ENCODE results near the gene TRAF3.

Gene TRAF3

DNA sequence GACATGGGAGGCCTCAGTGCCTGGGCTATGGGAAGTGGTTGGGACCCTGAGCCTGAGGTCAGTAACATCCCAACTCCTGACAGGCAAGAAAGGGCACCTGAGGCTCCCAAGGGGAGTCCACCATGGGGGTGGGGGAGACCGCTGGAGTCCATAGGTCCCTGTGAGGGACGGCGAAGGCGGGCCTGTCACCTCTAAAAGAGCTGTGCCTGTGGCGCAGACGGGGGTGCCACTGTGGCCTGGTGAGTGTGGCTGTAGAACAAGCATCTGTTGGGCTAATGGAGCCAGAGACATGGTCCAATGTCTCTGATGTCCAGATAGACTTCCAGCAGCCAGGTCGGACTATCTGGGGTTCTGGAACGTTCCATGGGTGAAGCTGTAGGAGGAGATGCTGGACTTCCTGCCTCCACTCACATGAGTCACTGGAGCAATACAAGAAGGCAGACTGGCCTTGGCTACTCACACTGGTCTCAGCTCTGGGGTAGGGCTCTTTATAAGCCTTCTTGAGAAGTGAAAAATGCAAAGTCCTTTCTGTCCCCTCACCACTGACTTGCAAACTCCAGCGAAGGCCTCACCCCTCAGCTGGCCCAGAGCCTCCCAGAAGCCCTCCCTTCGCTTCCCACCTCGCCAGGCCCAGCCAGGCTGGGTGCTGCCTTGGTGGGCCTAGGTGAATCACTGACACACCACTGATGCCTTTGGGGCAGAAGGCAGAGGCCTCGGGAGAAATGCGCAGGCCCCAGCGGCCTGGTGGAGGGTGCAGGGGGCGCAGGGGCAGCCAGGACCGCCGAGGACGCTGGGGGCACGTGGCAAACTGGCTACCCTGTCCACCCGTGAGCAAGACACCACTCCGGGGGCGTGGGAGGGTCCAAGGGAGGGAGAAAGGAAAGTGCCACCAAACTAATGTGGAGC, 1.1 kb upstream of the TRAF3 start:
- peaks cover 24% of the 10 kb centered on the region for H3K36me3 Mint-ChIP-seq (ENCODE audit: insufficient read depth)
- peak overlapping the region; percentile 98 for H3K27ac Mint-ChIP-seq (ENCODE audit: low read depth)
- no peak for DNase-seq (ENCODE audit: low spot score in 2 of 2)
- H3K27me3 Mint-ChIP-seq: no peaks in the 10 kb centered on the region
- ATAC-seq (replicated peaks; ENCODE audit: extremely low read depth, poor library complexity, severe bottlenecking): no peak
- no peaks in the 10 kb centered on the region for H3K9me3 Mint-ChIP-seq
- peak overlapping the region; percentile 85 for H3K4me3 Mint-ChIP-seq
- peaks cover 40% of the 10 kb centered on the region for H3K4me1 Mint-ChIP-seq

DNA sequence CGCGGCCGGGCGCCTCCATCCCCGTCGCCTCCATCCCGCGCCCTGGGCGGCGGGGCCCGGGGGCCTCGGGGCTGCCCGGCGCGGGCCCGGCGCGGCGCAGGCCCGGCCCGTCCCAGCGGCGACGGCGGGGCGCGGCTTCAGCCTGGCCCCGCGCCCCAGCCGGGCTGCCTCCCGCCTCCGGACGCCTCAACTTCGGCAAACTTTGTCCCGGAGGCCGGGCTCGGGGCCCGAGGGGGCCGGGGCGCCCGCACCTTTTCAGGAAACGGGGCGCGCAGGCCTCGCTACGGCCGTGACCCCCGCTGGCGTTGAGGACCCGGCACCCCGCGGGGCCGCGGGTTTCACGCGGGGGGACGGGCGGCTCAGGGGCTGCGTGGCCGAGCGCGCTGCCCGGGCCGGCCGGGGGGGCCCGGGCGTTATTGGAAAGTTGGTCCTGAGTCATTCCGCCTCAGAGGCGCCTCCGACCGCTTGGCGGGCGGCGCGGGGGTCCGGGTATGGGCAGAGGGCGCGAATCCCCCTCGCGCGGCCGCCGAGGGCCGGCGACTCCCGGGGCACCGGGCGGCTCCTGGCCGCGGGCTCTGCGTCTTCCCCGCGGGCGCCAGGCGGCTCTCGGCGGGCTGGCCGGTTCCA, 575 bp downstream of the TRAF3 start:
- peak overlapping the region; percentile 94 for H3K27ac Mint-ChIP-seq (ENCODE audit: low read depth)
- no peaks in the 10 kb centered on the region for H3K27me3 Mint-ChIP-seq
- DNase-seq (ENCODE audit: low spot score in 2 of 2) (peak in 1 of 2 donors; percentile 18), ATAC-seq (replicated peaks; ENCODE audit: extremely low read depth, poor library complexity, severe bottlenecking) (peak; percentile 29)
- H3K9me3 Mint-ChIP-seq: no peaks in the 10 kb centered on the region
- H3K36me3 Mint-ChIP-seq (ENCODE audit: insufficient read depth): peaks cover 27% of the 10 kb centered on the region
- peak overlapping the region; percentile 88 for H3K4me3 Mint-ChIP-seq
- peaks cover 45% of the 10 kb centered on the region for H3K4me1 Mint-ChIP-seq

DNA sequence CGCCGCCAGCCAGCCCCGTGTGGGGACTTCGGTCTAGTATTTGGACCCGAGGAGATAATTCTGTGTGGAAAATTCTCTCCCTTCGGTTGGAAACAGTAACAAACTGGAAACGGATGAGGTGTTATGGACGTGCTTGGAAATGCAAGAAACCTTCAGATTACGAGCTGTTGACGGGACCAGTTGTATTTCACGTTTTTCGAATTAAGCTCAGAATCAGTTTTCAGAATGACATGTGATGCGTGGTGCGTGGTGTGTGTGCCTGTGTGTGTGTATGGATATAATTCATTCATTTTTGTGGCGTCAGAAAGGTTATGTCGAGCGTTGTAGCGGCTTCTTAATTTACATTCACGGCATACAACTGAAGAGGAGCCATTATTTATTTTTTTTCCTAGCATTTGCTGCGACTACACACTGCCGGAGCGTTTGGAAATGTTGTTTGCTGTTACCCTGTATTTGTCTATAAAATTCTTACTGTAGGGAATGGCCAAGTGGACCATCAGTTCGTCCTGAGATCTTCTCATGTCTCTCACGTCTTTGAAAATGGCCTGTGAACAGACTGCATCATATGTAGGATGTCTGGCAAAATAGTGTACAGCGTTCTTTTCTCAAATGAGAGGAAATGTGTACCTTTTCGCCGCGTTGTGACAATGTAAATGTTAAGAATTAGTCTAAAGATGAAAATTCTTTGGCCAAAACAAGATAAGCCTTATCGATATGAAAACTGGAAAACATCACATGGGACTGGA, 1.3 kb downstream of the TRAF3 start:
- peak overlapping the region; percentile 88 for H3K4me3 Mint-ChIP-seq
- no peaks in the 10 kb centered on the region for H3K9me3 Mint-ChIP-seq
- ATAC-seq (replicated peaks; ENCODE audit: extremely low read depth, poor library complexity, severe bottlenecking) (peak; percentile 10), DNase-seq (ENCODE audit: low spot score in 2 of 2) (no peak)
- H3K4me1 Mint-ChIP-seq: peaks cover 50% of the 10 kb centered on the region
- peaks cover 27% of the 10 kb centered on the region for H3K36me3 Mint-ChIP-seq (ENCODE audit: insufficient read depth)
- no peaks in the 10 kb centered on the region for H3K27me3 Mint-ChIP-seq
- H3K27ac Mint-ChIP-seq (ENCODE audit: low read depth): peak overlapping the region; percentile 94

- Mint-ChIP-seq H3K27ac (ENCODE audit: low read depth) (peak overlapping the region; percentile 94), H3K9me3 (no peaks in the 10 kb centered on the region), H3K4me3 (peak overlapping the region; percentile 88), H3K4me1 (peaks cover 55% of the 10 kb centered on the region), H3K27me3 (no peaks in the 10 kb centered on the region), H3K36me3 (ENCODE audit: insufficient read depth) (peaks cover 27% of the 10 kb centered on the region)
- DNase-seq (ENCODE audit: low spot score in 2 of 2) (no peak), ATAC-seq (replicated peaks; ENCODE audit: extremely low read depth, poor library complexity, severe bottlenecking) (no peak)
These were observed 1.8 kb downstream of the TRAF3 start for GRCh38 chr14:102779084-102779462.

GRCh38 chr14:102779574-102780315, 2.5 kb downstream of the TRAF3 start:
- Mint-ChIP-seq H3K4me1 (peaks cover 57% of the 10 kb centered on the region), H3K9me3 (no peaks in the 10 kb centered on the region), H3K4me3 (peak overlapping the region; percentile 88), H3K36me3 (ENCODE audit: insufficient read depth) (peaks cover 25% of the 10 kb centered on the region), H3K27me3 (no peaks in the 10 kb centered on the region), H3K27ac (ENCODE audit: low read depth) (peak overlapping the region; percentile 57)
- DNase-seq (ENCODE audit: low spot score in 2 of 2) (no peak), ATAC-seq (replicated peaks; ENCODE audit: extremely low read depth, poor library complexity, severe bottlenecking) (no peak)

- no peak for ATAC-seq (replicated peaks; ENCODE audit: extremely low read depth, poor library complexity, severe bottlenecking)
These were observed 3.8 kb downstream of the TRAF3 start for GRCh38 chr14:102781063-102781462.

DNA sequence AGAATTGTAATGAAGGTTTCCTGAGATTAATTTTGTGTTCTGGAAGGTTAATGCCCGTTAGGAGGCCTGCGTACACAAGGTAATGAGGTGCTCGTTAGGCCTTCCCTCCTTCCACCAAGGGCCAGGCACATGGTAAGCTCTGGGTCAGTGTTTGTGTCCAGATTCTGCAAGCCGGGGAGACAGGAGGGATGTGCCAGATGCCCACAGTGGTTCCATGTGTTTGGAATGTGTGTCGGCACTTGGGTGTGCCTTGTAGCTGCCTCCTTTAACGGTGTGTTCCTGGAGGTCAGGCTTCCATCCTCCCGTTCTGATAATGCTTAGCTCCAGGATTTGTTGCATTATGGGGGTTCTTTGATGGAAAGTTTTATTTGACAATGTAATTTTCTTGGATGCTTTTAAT, 5.7 kb downstream of the TRAF3 start:
- no peak overlapping the region for H3K27ac Mint-ChIP-seq (ENCODE audit: low read depth)
- peaks cover 24% of the 10 kb centered on the region for H3K36me3 Mint-ChIP-seq (ENCODE audit: insufficient read depth)
- no peaks in the 10 kb centered on the region for H3K9me3 Mint-ChIP-seq
- DNase-seq (ENCODE audit: low spot score in 2 of 2) (no peak), ATAC-seq (replicated peaks; ENCODE audit: extremely low read depth, poor library complexity, severe bottlenecking) (no peak)
- peaks cover 72% of the 10 kb centered on the region for H3K4me1 Mint-ChIP-seq
- H3K4me3 Mint-ChIP-seq: no peak overlapping the region
- no peaks in the 10 kb centered on the region for H3K27me3 Mint-ChIP-seq

More at GRCh38 chr14:102781063-102781462, 3.8 kb downstream of the TRAF3 start:
- H3K36me3 Mint-ChIP-seq (ENCODE audit: insufficient read depth): peaks cover 22% of the 10 kb centered on the region
- H3K4me1 Mint-ChIP-seq: peaks cover 68% of the 10 kb centered on the region
- no peak overlapping the region for H3K27ac Mint-ChIP-seq (ENCODE audit: low read depth)
- H3K9me3 Mint-ChIP-seq: no peaks in the 10 kb centered on the region
- DNase-seq (ENCODE audit: low spot score in 2 of 2): no peak
- H3K4me3 Mint-ChIP-seq: peak overlapping the region; percentile 45
- H3K27me3 Mint-ChIP-seq: no peaks in the 10 kb centered on the region

- peak overlapping the region; percentile 46 for H3K27ac Mint-ChIP-seq (ENCODE audit: low read depth)
These were observed 7.8 kb downstream of the TRAF3 start for GRCh38 chr14:102784892-102785594.

GRCh38 chr14:102785595-102785963, 8.3 kb downstream of the TRAF3 start:
- H3K27ac Mint-ChIP-seq (ENCODE audit: low read depth): peak overlapping the region; percentile 46
- H3K36me3 Mint-ChIP-seq (ENCODE audit: insufficient read depth): peaks cover 12% of the 10 kb centered on the region
- no peaks in the 10 kb centered on the region for H3K9me3 Mint-ChIP-seq
- peaks cover 68% of the 10 kb centered on the region for H3K4me1 Mint-ChIP-seq
- H3K4me3 Mint-ChIP-seq: no peak overlapping the region
- no peak for ATAC-seq (replicated peaks; ENCODE audit: extremely low read depth, poor library complexity, severe bottlenecking)
- DNase-seq (ENCODE audit: low spot score in 2 of 2): no peak
- H3K27me3 Mint-ChIP-seq: no peaks in the 10 kb centered on the region

More at GRCh38 chr14:102784892-102785594, 7.8 kb downstream of the TRAF3 start:
- Mint-ChIP-seq H3K4me3 (peak overlapping the region; percentile 39), H3K4me1 (peaks cover 68% of the 10 kb centered on the region), H3K9me3 (no peaks in the 10 kb centered on the region), H3K36me3 (ENCODE audit: insufficient read depth) (peaks cover 12% of the 10 kb centered on the region), H3K27me3 (no peaks in the 10 kb centered on the region)
- no peak for DNase-seq (ENCODE audit: low spot score in 2 of 2)
- ATAC-seq (replicated peaks; ENCODE audit: extremely low read depth, poor library complexity, severe bottlenecking): no peak

DNA sequence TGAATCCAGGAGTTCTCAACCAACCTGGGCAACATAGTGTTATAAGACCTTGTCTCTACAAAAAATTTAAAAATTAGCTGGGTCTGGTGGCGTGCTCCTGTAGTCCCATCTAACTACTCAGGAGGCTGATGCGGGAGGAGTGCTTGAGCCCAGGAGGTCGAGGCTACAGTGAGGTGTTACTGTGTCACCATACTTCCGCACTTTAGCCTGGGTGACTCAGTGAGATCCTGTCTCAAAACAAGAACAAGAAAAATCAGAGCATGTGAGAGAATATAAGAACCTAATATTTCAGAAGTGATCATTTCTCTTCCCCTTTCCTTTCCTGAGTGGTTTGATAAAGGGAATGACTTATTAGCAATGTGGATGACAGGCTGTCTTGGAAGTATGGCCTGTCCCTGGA, 9.5 kb downstream of the TRAF3 start:
- Mint-ChIP-seq H3K4me3 (peak overlapping the region; percentile 17), H3K4me1 (peaks cover 72% of the 10 kb centered on the region), H3K27me3 (no peaks in the 10 kb centered on the region), H3K36me3 (ENCODE audit: insufficient read depth) (peaks cover 11% of the 10 kb centered on the region), H3K9me3 (no peaks in the 10 kb centered on the region), H3K27ac (ENCODE audit: low read depth) (peak overlapping the region; percentile 33)
- DNase-seq (ENCODE audit: low spot score in 2 of 2) (no peak), ATAC-seq (replicated peaks; ENCODE audit: extremely low read depth, poor library complexity, severe bottlenecking) (peak; percentile 62)

DNA sequence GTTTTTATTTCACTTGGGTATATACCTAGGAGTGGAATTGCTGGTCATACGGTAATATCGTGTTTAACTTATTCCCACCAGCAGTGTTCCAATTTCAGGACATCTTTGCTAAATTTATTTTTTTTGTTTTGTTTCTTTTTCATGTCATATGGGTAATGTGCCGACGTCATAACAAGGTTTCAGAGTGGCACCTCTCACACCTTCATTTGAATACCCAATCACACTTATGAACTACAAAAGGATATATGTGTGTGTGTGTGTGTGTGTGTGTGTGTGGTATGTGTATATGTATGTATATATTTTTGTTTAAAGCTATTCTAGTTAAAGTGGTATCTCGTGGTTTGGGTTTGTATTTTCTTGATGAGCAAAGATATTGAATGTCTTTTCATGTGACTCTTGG, 12.1 kb downstream of the TRAF3 start:
- Mint-ChIP-seq H3K36me3 (ENCODE audit: insufficient read depth) (peaks cover 9% of the 10 kb centered on the region), H3K27ac (ENCODE audit: low read depth) (no peak overlapping the region), H3K27me3 (no peaks in the 10 kb centered on the region), H3K9me3 (no peaks in the 10 kb centered on the region), H3K4me3 (no peak overlapping the region), H3K4me1 (peaks cover 71% of the 10 kb centered on the region)
- DNase-seq (ENCODE audit: low spot score in 2 of 2): no peak
- ATAC-seq (replicated peaks; ENCODE audit: extremely low read depth, poor library complexity, severe bottlenecking): peak; percentile 72

Data from central memory CD8-positive, alpha-beta T cell (primary cell).